Hypothalamus (tissue), 51 donors: ENCODE data around the gene UVRAG.
A peak's percentile ranks its signal among the peaks of the same experiment; 100 is the strongest.
"Not testable (repeated sequence)": the region's sequence is repeated elsewhere in the genome, so short reads cannot be mapped to it uniquely, and the experiment has no call there.

ENCODE experiments used
- DNase-seq, 51 donors: peaks; one replicate each; lab custom pipeline; 2025; lab: John Stamatoyannopoulos, UW

UVRAG gene

GRCh38 chr11:75910426-75911145 is 95.6 kb downstream of the UVRAG start:
- no peak for DNase-seq

- no peak for DNase-seq
Measured at GRCh38 chr11:75911459-75911858, 96.4 kb downstream of the UVRAG start.

- no peak for DNase-seq
Measured at GRCh38 chr11:75913984-75914383, 99.0 kb downstream of the UVRAG start.

- no peak for DNase-seq
Measured at GRCh38 chr11:75916882-75917281, 101.9 kb downstream of the UVRAG start.

GRCh38 chr11:75918331-75918730 is 103.3 kb downstream of the UVRAG start:
- DNase-seq: no peak

GRCh38 chr11:75919525-75919924 is 104.5 kb downstream of the UVRAG start:
- no peak for DNase-seq

- DNase-seq: no peak
Measured at GRCh38 chr11:75920848-75921247, 105.8 kb downstream of the UVRAG start.

GRCh38 chr11:75921808-75922207 is 106.8 kb downstream of the UVRAG start:
- DNase-seq: no peak

- peak in 2 of 51 donors; percentile 5 to 21 for DNase-seq
Measured at GRCh38 chr11:75924966-75925784, 110.2 kb downstream of the UVRAG start.

GRCh38 chr11:75925785-75926164 is 110.8 kb downstream of the UVRAG start:
- DNase-seq: no peak

- no peak for DNase-seq
Measured at GRCh38 chr11:75929706-75930105, 114.7 kb downstream of the UVRAG start.

GRCh38 chr11:75930534-75930933 is 115.5 kb downstream of the UVRAG start:
- no peak for DNase-seq

- DNase-seq: no peak
Measured at GRCh38 chr11:75931124-75931523, 116.1 kb downstream of the UVRAG start.

GRCh38 chr11:75933736-75934135 is 118.7 kb downstream of the UVRAG start:
- DNase-seq: not testable (repeated sequence)

- DNase-seq: no peak
Measured at GRCh38 chr11:75934851-75935250, 119.8 kb downstream of the UVRAG start.

GRCh38 chr11:75938543-75938942 is 123.5 kb downstream of the UVRAG start:
- no peak for DNase-seq

GRCh38 chr11:75939516-75939915 is 124.5 kb downstream of the UVRAG start:
- DNase-seq: no peak

GRCh38 chr11:75939992-75940391 is 125.0 kb downstream of the UVRAG start:
- no peak for DNase-seq

- DNase-seq: no peak
Measured at GRCh38 chr11:75940911-75941310, 125.9 kb downstream of the UVRAG start.

- no peak for DNase-seq
Measured at GRCh38 chr11:75944515-75944914, 129.5 kb downstream of the UVRAG start.

- no peak for DNase-seq
Measured at GRCh38 chr11:75945446-75945845, 130.4 kb downstream of the UVRAG start.

- no peak for DNase-seq
Measured at GRCh38 chr11:75945947-75946346, 130.9 kb downstream of the UVRAG start.
